ENCODE results near the gene LCN6. TPM values are rescaled to one million over a fixed set of nuclear protein-coding genes. Genes with fewer than 3 reads are reported as not detected.

LCN6 gene
- total and polyA plus RNA-seq, 2 donors (not counting 1 experiment from before 2014, with no cell fraction given) = 0.18 TPM; not detected in 1

DNA sequence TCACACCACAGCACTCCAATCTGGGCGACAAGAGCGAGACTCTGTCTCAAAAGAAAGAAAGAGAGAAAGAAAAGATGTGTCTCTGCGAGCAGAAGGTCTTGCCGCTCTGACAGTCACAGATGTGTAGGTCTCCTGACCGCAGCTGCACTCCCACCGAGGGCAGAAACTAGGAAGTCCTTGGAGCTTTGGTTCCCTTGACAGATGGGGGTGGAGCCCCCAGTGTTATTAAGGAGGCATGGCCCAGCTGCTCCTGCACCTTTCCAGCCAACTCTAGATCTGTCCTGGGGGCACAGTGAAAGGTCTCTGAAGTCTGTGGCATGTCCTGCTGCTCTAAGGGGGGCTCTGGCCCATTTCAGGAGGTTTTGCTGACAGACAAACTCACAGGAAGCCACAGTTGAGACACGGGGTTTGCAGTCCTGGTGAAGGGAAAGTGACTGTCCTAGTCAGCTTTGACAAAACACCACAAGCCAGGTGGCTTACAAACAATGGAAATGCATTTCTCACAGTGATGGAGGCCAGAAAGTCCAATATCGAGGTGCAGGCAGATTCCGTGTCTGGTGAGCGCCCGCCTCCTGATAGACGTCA is 45.0 kb downstream of the LCN6 start:
- H4K20me1 ChIP-seq (ENCODE audit: control insufficient read depth, insufficient read depth, low read length, poor library complexity, severe bottlenecking) = no peaks in the 10 kb centered on the region
- peak overlapping the region; percentile 3 for H3K27ac Mint-ChIP-seq
- H3K9me3 ChIP-seq (ENCODE audit: control extremely low read depth in 1 of 3, control insufficient read depth in 2 of 3, insufficient read depth in 1 of 3, low read length in 2 of 3) = peaks cover 0 to 4% (median 0%) of the 10 kb centered on the region in 3 donors
- no peak overlapping the region for H3K27ac ChIP-seq (ENCODE audit: low read length in 2 of 2)
- H3K27me3 Mint-ChIP-seq = peaks cover 12% of the 10 kb centered on the region
- 37% methylated on average over 12 of the region's 12 CpGs for WGBS (ENCODE audit: insufficient coverage)
- peak; percentile 72 for DNase-seq
- H2AFZ ChIP-seq (ENCODE audit: insufficient read depth, low read depth, low read length, poor library complexity, severe bottlenecking) = no peak overlapping the region
- peaks cover 30% of the 10 kb centered on the region for H3K4me1 Mint-ChIP-seq
- no peaks in the 10 kb centered on the region for H3K79me2 ChIP-seq (ENCODE audit: control insufficient read depth, insufficient read depth, low read length)
- ChIA-PET POLR2A (interaction anchor here (0.7 to 2.1 kb wide), 2 partner anchors 25 to 53 kb away, joined by 3 to 14 read pairs; no protein-coding TSS in a partner anchor), CTCF (no interaction called here)
- peak overlapping the region; percentile 7 for H3K4me3 Mint-ChIP-seq
- H3K36me3 ChIP-seq (replicated peaks in 1 of 2; ENCODE audit: control extremely low read depth in 1 of 2, control insufficient read depth in 1 of 2, extremely low read depth in 1 of 2, insufficient read depth in 2 of 2, low read length in 1 of 2) = no peaks in the 10 kb centered on the region
- no peak for ATAC-seq (ENCODE audit: low read depth)
- H3K9ac ChIP-seq (ENCODE audit: low read length) = no peak overlapping the region
- no peaks in the 10 kb centered on the region for H3K9me3 Mint-ChIP-seq (ENCODE audit: insufficient read depth)
- intact Hi-C loops (cut with micrococcal nuclease) = no loop called here
- peaks cover 0 to 5% (median 0%) of the 10 kb centered on the region in 4 experiments for H3K27me3 ChIP-seq (replicated peaks in 1 of 4; ENCODE audit: control extremely low read depth in 1 of 4, control insufficient read depth in 3 of 4, insufficient read depth in 4 of 4, low read length in 3 of 4)
- peak overlapping the region; percentile 40 for H3K4me2 ChIP-seq (replicated peaks; ENCODE audit: low read depth, low read length, poor library complexity, severe bottlenecking)
- H3K4me3 ChIP-seq (ENCODE audit: control extremely low read depth in 1 of 5, extremely low read depth in 1 of 5, insufficient read depth in 1 of 5, low read depth in 2 of 5, low read length in 4 of 5) = no peak overlapping the region
- TF ChIP-seq EZH2 (IDR thresholded peaks at IDR 0.05; ENCODE audit: borderline replicate concordance, insufficient read depth, low read depth, low read length, poor library complexity, severe bottlenecking) = no peak
- TF ChIP-seq, protein P1, sequence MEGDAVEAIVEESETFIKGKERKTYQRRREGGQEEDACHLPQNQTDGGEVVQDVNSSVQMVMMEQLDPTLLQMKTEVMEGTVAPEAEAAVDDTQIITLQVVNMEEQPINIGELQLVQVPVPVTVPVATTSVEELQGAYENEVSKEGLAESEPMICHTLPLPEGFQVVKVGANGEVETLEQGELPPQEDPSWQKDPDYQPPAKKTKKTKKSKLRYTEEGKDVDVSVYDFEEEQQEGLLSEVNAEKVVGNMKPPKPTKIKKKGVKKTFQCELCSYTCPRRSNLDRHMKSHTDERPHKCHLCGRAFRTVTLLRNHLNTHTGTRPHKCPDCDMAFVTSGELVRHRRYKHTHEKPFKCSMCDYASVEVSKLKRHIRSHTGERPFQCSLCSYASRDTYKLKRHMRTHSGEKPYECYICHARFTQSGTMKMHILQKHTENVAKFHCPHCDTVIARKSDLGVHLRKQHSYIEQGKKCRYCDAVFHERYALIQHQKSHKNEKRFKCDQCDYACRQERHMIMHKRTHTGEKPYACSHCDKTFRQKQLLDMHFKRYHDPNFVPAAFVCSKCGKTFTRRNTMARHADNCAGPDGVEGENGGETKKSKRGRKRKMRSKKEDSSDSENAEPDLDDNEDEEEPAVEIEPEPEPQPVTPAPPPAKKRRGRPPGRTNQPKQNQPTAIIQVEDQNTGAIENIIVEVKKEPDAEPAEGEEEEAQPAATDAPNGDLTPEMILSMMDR (IDR thresholded peaks at IDR 0.05) = no peak
- H3K4me1 ChIP-seq (ENCODE audit: control insufficient read depth in 2 of 2, insufficient read depth in 2 of 2, low read length in 2 of 2) = peaks cover 28 to 36% of the 10 kb centered on the region in 2 donors

DNA sequence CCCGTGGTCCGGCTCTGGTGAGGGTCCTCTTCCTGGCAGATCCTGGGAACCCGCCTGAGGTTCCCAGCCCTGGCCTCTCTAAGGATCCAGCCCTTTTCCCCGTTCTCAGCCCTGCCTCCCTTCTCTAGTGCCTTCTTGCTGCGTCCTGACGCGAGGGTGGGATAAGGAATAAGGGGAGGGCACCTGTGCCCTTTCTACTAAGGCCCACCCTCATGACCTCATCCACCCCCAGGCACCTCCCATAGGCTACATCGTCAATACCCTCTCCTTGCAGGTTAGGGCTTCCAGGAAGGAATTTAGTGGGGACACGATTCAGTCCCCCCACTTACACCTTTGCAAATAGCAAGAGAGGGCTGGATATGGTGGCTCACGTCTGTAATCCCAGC is 46.7 kb downstream of the LCN6 start:
- Histone ChIP-seq H3K9me3 (ENCODE audit: control extremely low read depth in 1 of 3, control insufficient read depth in 2 of 3, insufficient read depth in 1 of 3, low read length in 2 of 3) (peaks cover 0 to 4% (median 0%) of the 10 kb centered on the region in 3 donors), H3K4me3 (ENCODE audit: control extremely low read depth in 1 of 5, extremely low read depth in 1 of 5, insufficient read depth in 1 of 5, low read depth in 2 of 5, low read length in 4 of 5) (peak overlapping the region in 2 of 5 experiments; percentile 19 to 52), H3K36me3 (replicated peaks in 1 of 2; ENCODE audit: control extremely low read depth in 1 of 2, control insufficient read depth in 1 of 2, extremely low read depth in 1 of 2, insufficient read depth in 2 of 2, low read length in 1 of 2) (no peaks in the 10 kb centered on the region), H3K79me2 (ENCODE audit: control insufficient read depth, insufficient read depth, low read length) (no peaks in the 10 kb centered on the region), H3K27ac (ENCODE audit: low read length in 2 of 2) (peak overlapping the region in 1 of 2 donors; percentile 79), H4K20me1 (ENCODE audit: control insufficient read depth, insufficient read depth, low read length, poor library complexity, severe bottlenecking) (no peaks in the 10 kb centered on the region), H3K4me2 (replicated peaks; ENCODE audit: low read depth, low read length, poor library complexity, severe bottlenecking) (peak overlapping the region; percentile 91), H3K9ac (ENCODE audit: low read length) (peak overlapping the region; percentile 65), H3K27me3 (replicated peaks in 1 of 4; ENCODE audit: control extremely low read depth in 1 of 4, control insufficient read depth in 3 of 4, insufficient read depth in 4 of 4, low read length in 3 of 4) (peaks cover 0 to 16% (median 2%) of the 10 kb centered on the region in 4 experiments), H2AFZ (ENCODE audit: insufficient read depth, low read depth, low read length, poor library complexity, severe bottlenecking) (peak overlapping the region; percentile 56), H3K4me1 (ENCODE audit: control insufficient read depth in 2 of 2, insufficient read depth in 2 of 2, low read length in 2 of 2) (peaks cover 31 to 43% of the 10 kb centered on the region in 2 donors)
- WGBS (ENCODE audit: insufficient coverage) = 17% methylated on average over 1 of the region's 10 CpGs
- DNase-seq (no peak), ATAC-seq (ENCODE audit: low read depth) (no peak)
- peaks cover 14% of the 10 kb centered on the region for H3K27me3 Mint-ChIP-seq
- H3K9me3 Mint-ChIP-seq (ENCODE audit: insufficient read depth) = no peaks in the 10 kb centered on the region
- H3K4me3 Mint-ChIP-seq = peak overlapping the region; percentile 87
- POLR2A ChIA-PET = interaction anchor here (1.8 to 2.1 kb wide), 3 partner anchors 13 to 56 kb away, joined by 7 to 20 read pairs (median 8); partner anchors contain the start of gene LCN8
- peaks cover 37% of the 10 kb centered on the region for H3K4me1 Mint-ChIP-seq
- CTCF ChIA-PET = interaction anchor here (1.0 to 1.2 kb wide), 3 partner anchors 25 to 30 kb away, joined by 3 to 7 read pairs (median 6); no protein-coding TSS in a partner anchor
- intact Hi-C loops (cut with micrococcal nuclease) = loop anchor here (2.0 kb wide), 1 partner anchor 57 kb away; the partner anchor contains the start of gene LCN8
- peak overlapping the region; percentile 90 for H3K27ac Mint-ChIP-seq
- TF ChIP-seq, protein P1 (IDR thresholded peaks at IDR 0.05) = no peak
- TF ChIP-seq EZH2 (IDR thresholded peaks at IDR 0.05; ENCODE audit: borderline replicate concordance, insufficient read depth, low read depth, low read length, poor library complexity, severe bottlenecking) = no peak
